Tibial artery (tissue), 4 donors: Measurements from ENCODE around the gene TNFSF15.

Source experiments
- DNase-seq, 2 donors: peaks; one replicate each; pipeline ENCODE4 v3.0.0-alpha.2; 2019
- H3K27ac ChIP-seq, 2 donors: fragments of 200-600 bp; sonication (generic) in 1 of 2; 1 replicate in 1 of 2; 2 replicates in 1 of 2; pipeline ENCODE4 v1.5.1; 2018 to 2019; ENCODE audit warnings: mild to moderate bottlenecking in 1 of 2
- H3K27me3 ChIP-seq, 2 donors: fragments of 200-600 bp; sonication (generic) in 1 of 2; one replicate each; pipeline versions ENCODE4 v1.5.1 to v1.6.0; 2016 to 2019
- H3K36me3 ChIP-seq, 3 donors: fragments of 200-600 bp; sonication (generic) in 2 of 3; one replicate each; pipeline ENCODE4 v1.5.1; 2016 to 2019; ENCODE audit warnings: mild to moderate bottlenecking in 2 of 3
- H3K4me1 ChIP-seq, 4 donors: fragments of 200-600 bp; sonication (generic) in 2 of 4; 1 replicate in 3 of 4; 2 replicates in 1 of 4; pipeline ENCODE4 v1.5.1; 2016 to 2019
- H3K4me3 ChIP-seq, 2 donors: fragments of 200-600 bp; sonication (generic) in 1 of 2; 1 replicate in 1 of 2; 2 replicates in 1 of 2; pipeline ENCODE4 v1.5.1; 2018 to 2019; ENCODE audit warnings: mild to moderate bottlenecking in 2 of 2
- H3K9me3 ChIP-seq, 3 donors: fragments of 200-600 bp; sonication (generic) in 1 of 3; one replicate each; pipeline ENCODE4 v1.5.1; 2016 to 2019
- CTCF ChIP-seq, 2 experiments: fragments of 200-600 bp in 1 of 2; fragments of 450-650 bp in 1 of 2; IDR thresholded peaks; one replicate each; pipeline ENCODE4 v1.5.1; 2017 to 2019; ENCODE audit warnings: antibody characterized with exemption in 2 of 2, mild to moderate bottlenecking in 1 of 2, moderate library complexity in 1 of 2
- intact Hi-C: fragments of 100-400 bp; cut with DNase I; formaldehyde crosslinking; loops from one replicate; pipeline ENCODE4 v1.15.0; 2023; ENCODE audit warnings: low total_unique reads

TNFSF15 gene

GRCh38 chr9:114804505-114804904 is 1.3 kb downstream of the TNFSF15 start:
- no peak for TF ChIP-seq CTCF (IDR thresholded peaks at IDR 0.05)
- no peaks in the 10 kb centered on the region for H3K36me3 ChIP-seq
- DNase-seq = no peak
- peaks cover 0 to 24% (median 7%) of the 10 kb centered on the region in 4 donors for H3K4me1 ChIP-seq
- no peaks in the 10 kb centered on the region for H3K9me3 ChIP-seq
- no peak overlapping the region for H3K27ac ChIP-seq
- H3K27me3 ChIP-seq = no peaks in the 10 kb centered on the region
- intact Hi-C loops = no loop called here
- H3K4me3 ChIP-seq = no peak overlapping the region

GRCh38 chr9:114803479-114804265 is 2.2 kb downstream of the TNFSF15 start:
- TF ChIP-seq CTCF (IDR thresholded peaks at IDR 0.05) = no peak
- Histone ChIP-seq H3K9me3 (no peaks in the 10 kb centered on the region), H3K27me3 (no peaks in the 10 kb centered on the region), H3K36me3 (no peaks in the 10 kb centered on the region), H3K4me1 (peaks cover 0 to 24% (median 7%) of the 10 kb centered on the region in 4 donors), H3K4me3 (no peak overlapping the region), H3K27ac (no peak overlapping the region)
- intact Hi-C loops = no loop called here
- no peak for DNase-seq

- no peak for DNase-seq
- H3K36me3 ChIP-seq = no peaks in the 10 kb centered on the region
- TF ChIP-seq CTCF (IDR thresholded peaks at IDR 0.05) = no peak
- no peaks in the 10 kb centered on the region for H3K9me3 ChIP-seq
- peaks cover 0 to 11% (median 3%) of the 10 kb centered on the region in 4 donors for H3K4me1 ChIP-seq
- no peaks in the 10 kb centered on the region for H3K27me3 ChIP-seq
- H3K27ac ChIP-seq = no peak overlapping the region
- no peak overlapping the region for H3K4me3 ChIP-seq
- intact Hi-C loops = no loop called here
Observed at GRCh38 chr9:114799925-114800324, 5.9 kb downstream of the TNFSF15 start.

GRCh38 chr9:114799441-114799840 is 6.4 kb downstream of the TNFSF15 start:
- Histone ChIP-seq H3K27me3 (no peaks in the 10 kb centered on the region), H3K4me1 (peaks cover 0 to 7% (median 3%) of the 10 kb centered on the region in 4 donors), H3K9me3 (no peaks in the 10 kb centered on the region), H3K36me3 (no peaks in the 10 kb centered on the region), H3K27ac (no peak overlapping the region), H3K4me3 (no peak overlapping the region)
- intact Hi-C loops = no loop called here
- TF ChIP-seq CTCF (IDR thresholded peaks at IDR 0.05) = no peak
- DNase-seq = no peak

- DNase-seq = no peak
- Histone ChIP-seq H3K27me3 (no peaks in the 10 kb centered on the region), H3K36me3 (no peaks in the 10 kb centered on the region), H3K27ac (no peak overlapping the region), H3K4me1 (peaks cover 0 to 5% (median under 1%) of the 10 kb centered on the region in 4 donors), H3K9me3 (no peaks in the 10 kb centered on the region), H3K4me3 (no peak overlapping the region)
- intact Hi-C loops = no loop called here
- no peak for TF ChIP-seq CTCF (IDR thresholded peaks at IDR 0.05)
Observed at GRCh38 chr9:114798780-114799427, 6.9 kb downstream of the TNFSF15 start.
